ENCODE measurements around the gene GALNT9.

Gene GALNT9

DNA sequence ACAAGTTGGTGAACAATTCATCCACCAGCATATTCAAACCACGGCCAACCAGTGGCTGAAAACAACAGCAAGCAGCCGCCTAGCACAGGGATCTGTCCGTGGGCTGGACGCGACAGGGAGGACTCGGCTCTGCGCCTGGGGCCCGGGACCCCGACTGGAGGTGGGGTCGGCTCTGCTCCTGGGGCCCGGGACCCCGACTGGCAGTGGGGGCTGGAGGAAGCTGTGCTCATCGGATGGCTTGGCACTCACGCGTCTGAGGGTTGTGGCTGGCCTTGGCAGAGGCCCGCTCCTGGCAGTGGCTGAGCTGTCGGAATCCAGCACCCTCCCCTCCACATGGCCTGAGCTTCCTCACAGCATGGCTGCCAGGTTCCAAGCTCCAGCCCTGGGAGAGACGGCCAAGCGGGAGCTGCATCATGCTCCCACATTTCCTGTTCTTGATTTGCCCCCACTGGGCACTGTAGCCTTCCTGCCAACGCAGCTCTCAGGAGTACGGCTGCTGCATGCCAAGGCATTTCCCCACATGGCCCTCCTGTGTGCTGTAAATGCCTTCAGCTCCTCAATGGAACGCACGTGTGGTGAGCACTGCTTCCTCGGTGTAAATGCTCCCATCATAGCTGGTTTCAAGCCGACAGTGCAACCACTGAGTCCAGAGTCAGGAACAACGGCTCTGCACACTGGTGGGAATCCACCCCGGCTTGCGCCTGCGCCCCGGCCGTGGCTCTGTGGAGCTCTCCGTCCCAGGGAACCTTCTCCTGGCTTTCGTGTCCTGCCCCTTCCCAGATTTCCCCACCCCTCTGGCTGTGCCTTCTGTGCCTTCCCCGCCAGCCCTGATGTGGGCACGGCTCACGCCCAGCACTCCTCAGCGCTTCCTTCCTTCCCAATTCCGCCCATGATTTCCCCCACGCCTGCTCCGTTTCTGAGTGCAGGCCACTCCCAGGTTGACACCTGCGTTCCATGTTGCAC lies 7.3 kb upstream of the GALNT9 start:
- TF ChIP-seq, protein P1, sequence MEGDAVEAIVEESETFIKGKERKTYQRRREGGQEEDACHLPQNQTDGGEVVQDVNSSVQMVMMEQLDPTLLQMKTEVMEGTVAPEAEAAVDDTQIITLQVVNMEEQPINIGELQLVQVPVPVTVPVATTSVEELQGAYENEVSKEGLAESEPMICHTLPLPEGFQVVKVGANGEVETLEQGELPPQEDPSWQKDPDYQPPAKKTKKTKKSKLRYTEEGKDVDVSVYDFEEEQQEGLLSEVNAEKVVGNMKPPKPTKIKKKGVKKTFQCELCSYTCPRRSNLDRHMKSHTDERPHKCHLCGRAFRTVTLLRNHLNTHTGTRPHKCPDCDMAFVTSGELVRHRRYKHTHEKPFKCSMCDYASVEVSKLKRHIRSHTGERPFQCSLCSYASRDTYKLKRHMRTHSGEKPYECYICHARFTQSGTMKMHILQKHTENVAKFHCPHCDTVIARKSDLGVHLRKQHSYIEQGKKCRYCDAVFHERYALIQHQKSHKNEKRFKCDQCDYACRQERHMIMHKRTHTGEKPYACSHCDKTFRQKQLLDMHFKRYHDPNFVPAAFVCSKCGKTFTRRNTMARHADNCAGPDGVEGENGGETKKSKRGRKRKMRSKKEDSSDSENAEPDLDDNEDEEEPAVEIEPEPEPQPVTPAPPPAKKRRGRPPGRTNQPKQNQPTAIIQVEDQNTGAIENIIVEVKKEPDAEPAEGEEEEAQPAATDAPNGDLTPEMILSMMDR (IDR thresholded peaks at IDR 0.05; ENCODE audit: insufficient read depth, missing control alignments): no peak
- FAIRE-seq (no peak), DNase-seq (ENCODE audit: insufficient read length, low spot score) (no peak)

DNA sequence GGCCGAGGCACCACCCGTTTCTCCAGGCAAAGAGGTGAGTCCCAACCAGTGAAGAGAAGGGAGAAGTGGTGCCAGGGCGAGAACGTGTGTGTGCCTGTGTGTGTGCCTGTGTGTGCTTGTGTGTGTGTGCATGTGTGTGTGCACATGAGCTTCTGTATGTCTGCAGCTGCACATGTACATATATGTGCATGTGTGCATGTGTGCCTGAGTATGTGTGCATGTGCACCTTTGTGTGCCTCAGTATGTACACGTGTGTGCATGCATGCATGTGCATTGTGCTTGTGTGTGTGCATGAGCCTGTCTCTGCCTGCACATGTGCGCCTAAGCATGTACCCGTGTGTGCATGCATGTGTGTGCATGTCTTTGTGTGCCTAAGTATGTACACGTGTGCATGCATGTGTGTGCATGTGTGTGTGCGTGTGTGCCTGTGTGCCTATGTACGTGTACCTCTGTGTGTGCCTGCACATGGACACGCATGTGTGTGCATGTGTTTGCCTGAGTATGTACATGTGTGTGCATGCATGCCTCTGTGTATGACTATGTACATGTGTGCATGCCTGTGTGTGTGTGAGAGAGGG lies 5.9 kb upstream of the GALNT9 start:
- TF ChIP-seq, protein P1 (IDR thresholded peaks at IDR 0.05; ENCODE audit: insufficient read depth, missing control alignments): no peak
- FAIRE-seq: no peak
- DNase-seq (ENCODE audit: insufficient read length, low spot score): no peak

DNA sequence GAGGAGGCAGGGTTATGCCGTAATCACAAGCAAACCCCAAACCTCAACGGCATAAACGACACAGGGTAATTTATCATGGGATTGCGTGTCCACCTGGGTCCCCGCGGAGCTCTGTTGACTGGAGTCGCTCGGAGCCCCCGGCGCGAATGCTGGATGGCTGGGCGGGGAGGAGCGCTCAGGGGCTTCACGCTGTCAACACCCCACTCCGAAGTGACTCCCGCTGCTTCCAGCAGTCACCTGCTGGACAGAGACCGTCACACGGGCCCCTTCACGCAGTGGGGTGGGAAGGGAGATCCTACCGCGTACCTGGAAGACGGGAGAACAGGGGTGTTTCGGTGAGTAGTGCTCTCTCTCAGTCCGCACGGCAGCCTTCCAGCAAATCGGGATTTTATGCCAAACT lies 4.4 kb upstream of the GALNT9 start:
- no peak for FAIRE-seq
- DNase-seq (ENCODE audit: insufficient read length, low spot score): no peak
- TF ChIP-seq, protein P1 (IDR thresholded peaks at IDR 0.05; ENCODE audit: insufficient read depth, missing control alignments): no peak

DNA sequence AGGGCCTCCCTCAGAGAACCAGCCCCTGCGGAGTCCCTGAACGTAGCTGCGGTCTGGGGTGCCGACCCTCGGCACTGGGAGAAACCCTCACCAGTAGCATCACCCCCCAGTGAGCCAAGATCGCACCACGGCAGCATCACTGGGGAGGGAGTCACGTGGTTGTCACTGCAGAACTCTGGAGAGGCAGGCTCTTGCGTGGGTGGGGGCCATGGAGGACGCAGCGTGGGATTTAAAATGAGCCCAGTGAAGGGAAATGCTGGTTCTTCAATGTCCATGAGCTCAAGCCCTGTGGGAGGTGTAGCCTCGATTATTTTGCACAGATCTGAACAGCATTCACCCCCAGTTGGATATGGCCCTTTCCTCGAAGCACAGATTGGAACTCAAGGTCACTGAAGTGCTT lies 3.9 kb upstream of the GALNT9 start:
- no peak for FAIRE-seq
- no peak for DNase-seq (ENCODE audit: insufficient read length, low spot score)
- TF ChIP-seq, protein P1 (IDR thresholded peaks at IDR 0.05; ENCODE audit: insufficient read depth, missing control alignments): no peak

DNA sequence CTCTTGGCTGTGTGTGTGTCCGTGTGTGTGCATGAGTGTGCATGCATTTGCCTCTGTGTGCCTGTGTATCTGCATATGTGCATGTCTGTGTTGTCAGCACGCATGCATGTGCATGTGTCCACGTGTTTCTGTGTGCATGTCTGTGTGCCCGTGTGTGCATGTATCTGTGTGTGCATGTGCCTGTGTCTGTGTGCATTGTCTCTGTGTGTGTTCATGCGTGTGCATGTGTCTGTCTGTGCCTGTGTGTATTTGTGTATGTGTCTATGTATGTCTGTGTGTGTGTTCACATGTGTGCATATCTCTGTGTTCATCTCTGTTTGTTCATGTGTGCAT lies 1.1 kb upstream of the GALNT9 start:
- DNase-seq (ENCODE audit: insufficient read length, low spot score) (no peak), FAIRE-seq (peak; percentile 51)
- TF ChIP-seq, protein P1 (IDR thresholded peaks at IDR 0.05; ENCODE audit: insufficient read depth, missing control alignments): no peak

DNA sequence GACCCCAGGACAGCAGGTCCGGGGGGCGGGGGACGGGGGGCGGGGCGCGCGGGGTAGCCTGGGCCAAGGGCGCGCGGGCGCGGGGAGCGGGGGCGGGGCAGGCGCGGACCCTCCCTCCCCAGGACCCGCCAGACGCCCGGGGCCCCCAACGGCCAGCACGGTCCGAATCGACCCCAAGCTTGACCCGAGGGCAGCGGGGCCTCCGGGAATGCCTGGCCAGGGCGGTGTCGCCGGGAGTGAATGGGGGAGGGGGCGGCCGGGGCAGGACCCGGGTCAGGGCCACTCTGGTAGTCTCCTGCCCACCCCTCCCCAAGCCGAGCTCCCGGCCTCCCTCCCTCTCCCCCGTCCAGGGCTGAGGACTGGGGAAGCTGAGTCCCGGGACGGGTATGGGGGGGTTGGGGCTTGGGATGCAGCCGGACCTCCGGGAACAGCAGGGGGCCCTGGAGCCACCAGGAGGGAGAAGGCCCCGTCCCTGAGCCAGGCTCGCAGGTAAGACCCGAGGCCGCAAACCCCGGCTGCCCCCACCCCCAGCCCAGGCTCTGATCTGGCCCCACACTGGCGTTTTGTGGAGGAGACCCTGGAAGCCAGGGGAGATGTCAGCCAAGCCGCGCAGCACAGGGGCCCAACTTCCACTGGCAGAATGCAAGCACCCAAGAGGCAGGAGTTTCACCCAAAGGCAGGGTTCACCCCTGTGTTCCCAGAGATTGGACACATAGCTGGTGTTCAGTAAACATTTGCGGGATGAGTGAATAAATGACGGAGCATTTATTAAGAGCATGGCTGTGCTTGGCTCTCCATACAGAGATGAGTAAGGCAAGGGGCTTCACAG lies 545 bp upstream of the GALNT9 start:
- DNase-seq (ENCODE audit: insufficient read length, low spot score): no peak
- no peak for FAIRE-seq

More for the DNA sequence above, 545 bp upstream of the GALNT9 start:
- TF ChIP-seq, protein P1 (IDR thresholded peaks at IDR 0.05; ENCODE audit: insufficient read depth, missing control alignments): no peak
